GM12801 (cell line): Measurements from ENCODE around the gene TH.

Experiments used
- CTCF ChIP-seq: IDR thresholded peaks from one replicate; pipeline ENCODE4 v1.5.1; 2011; ENCODE audit warnings: control low read depth; ENCODE audit not compliant: insufficient read length; ENCODE audit errors: extremely low read depth

The TH gene

GRCh38 chr11:2169626-2170570 lies 1.7 kb downstream of the TH start:
- no peak for TF ChIP-seq CTCF

GRCh38 chr11:2169005-2169378 lies 2.6 kb downstream of the TH start:
- TF ChIP-seq CTCF = no peak

- TF ChIP-seq CTCF = no peak
Observed at GRCh38 chr11:2168286-2169004, 3.2 kb downstream of the TH start.

GRCh38 chr11:2167141-2168045 lies 4.2 kb downstream of the TH start:
- TF ChIP-seq CTCF = no peak

- TF ChIP-seq CTCF = no peak
Observed at GRCh38 chr11:2166091-2166851, 5.3 kb downstream of the TH start.

- TF ChIP-seq CTCF = no peak
Observed at GRCh38 chr11:2165571-2165970, 6.0 kb downstream of the TH start.
